ENCODE data around the gene SERPINH1.

Gene SERPINH1

DNA sequence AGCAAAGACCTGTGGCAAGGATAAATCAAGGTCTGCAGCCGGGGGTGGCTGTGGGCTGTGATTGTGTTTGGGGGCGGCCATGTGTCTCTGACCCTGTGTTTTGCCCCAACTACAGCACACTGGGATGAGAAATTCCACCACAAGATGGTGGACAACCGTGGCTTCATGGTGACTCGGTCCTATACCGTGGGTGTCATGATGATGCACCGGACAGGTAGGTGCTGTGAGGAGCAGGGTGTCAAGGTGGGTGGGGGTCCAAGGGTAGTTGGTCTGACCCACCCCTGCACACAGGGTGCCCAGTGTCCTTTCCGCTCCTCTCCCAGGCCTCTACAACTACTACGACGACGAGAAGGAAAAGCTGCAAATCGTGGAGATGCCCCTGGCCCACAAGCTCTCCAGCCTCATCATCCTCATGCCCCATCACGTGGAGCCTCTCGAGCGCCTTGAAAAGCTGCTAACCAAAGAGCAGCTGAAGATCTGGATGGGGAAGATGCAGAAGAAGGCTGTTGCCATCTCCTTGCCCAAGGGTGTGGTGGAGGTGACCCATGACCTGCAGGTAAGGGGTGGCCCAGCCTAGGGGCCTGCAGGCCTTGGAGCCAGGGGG lies 6.7 kb downstream of the SERPINH1 start:
- TF ChIP-seq NFIC (IDR thresholded peaks at IDR 0.05) (no peak), CREB1 (IDR thresholded peaks at IDR 0.05; ENCODE audit: low read depth) (no peak), FOXM1 (IDR thresholded peaks at IDR 0.05; ENCODE audit: borderline replicate concordance, low read depth) (no peak), YY1 (IDR thresholded peaks at IDR 0.05; ENCODE audit: low read depth) (no peak), TEAD4 (IDR thresholded peaks at IDR 0.05) (no peak), EP300 (IDR thresholded peaks at IDR 0.05; ENCODE audit: borderline replicate concordance) (no peak), TCF12 (IDR thresholded peaks at IDR 0.05; ENCODE audit: low read depth) (no peak), EGR1 (IDR thresholded peaks at IDR 0.05) (no peak), ZBTB7A (IDR thresholded peaks at IDR 0.05; ENCODE audit: low read depth) (no peak), TAF1 (IDR thresholded peaks at IDR 0.05; ENCODE audit: low read depth) (no peak), RAD21 (IDR thresholded peaks at IDR 0.05; ENCODE audit: low read depth) (no peak)
- TF ChIP-seq, protein P1, sequence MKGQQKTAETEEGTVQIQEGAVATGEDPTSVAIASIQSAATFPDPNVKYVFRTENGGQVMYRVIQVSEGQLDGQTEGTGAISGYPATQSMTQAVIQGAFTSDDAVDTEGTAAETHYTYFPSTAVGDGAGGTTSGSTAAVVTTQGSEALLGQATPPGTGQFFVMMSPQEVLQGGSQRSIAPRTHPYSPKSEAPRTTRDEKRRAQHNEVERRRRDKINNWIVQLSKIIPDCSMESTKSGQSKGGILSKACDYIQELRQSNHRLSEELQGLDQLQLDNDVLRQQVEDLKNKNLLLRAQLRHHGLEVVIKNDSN (IDR thresholded peaks at IDR 0.05) = no peak
- TF ChIP-seq, protein P2, sequence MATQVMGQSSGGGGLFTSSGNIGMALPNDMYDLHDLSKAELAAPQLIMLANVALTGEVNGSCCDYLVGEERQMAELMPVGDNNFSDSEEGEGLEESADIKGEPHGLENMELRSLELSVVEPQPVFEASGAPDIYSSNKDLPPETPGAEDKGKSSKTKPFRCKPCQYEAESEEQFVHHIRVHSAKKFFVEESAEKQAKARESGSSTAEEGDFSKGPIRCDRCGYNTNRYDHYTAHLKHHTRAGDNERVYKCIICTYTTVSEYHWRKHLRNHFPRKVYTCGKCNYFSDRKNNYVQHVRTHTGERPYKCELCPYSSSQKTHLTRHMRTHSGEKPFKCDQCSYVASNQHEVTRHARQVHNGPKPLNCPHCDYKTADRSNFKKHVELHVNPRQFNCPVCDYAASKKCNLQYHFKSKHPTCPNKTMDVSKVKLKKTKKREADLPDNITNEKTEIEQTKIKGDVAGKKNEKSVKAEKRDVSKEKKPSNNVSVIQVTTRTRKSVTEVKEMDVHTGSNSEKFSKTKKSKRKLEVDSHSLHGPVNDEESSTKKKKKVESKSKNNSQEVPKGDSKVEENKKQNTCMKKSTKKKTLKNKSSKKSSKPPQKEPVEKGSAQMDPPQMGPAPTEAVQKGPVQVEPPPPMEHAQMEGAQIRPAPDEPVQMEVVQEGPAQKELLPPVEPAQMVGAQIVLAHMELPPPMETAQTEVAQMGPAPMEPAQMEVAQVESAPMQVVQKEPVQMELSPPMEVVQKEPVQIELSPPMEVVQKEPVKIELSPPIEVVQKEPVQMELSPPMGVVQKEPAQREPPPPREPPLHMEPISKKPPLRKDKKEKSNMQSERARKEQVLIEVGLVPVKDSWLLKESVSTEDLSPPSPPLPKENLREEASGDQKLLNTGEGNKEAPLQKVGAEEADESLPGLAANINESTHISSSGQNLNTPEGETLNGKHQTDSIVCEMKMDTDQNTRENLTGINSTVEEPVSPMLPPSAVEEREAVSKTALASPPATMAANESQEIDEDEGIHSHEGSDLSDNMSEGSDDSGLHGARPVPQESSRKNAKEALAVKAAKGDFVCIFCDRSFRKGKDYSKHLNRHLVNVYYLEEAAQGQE (IDR thresholded peaks at IDR 0.05; ENCODE audit: low read depth) = no peak

DNA sequence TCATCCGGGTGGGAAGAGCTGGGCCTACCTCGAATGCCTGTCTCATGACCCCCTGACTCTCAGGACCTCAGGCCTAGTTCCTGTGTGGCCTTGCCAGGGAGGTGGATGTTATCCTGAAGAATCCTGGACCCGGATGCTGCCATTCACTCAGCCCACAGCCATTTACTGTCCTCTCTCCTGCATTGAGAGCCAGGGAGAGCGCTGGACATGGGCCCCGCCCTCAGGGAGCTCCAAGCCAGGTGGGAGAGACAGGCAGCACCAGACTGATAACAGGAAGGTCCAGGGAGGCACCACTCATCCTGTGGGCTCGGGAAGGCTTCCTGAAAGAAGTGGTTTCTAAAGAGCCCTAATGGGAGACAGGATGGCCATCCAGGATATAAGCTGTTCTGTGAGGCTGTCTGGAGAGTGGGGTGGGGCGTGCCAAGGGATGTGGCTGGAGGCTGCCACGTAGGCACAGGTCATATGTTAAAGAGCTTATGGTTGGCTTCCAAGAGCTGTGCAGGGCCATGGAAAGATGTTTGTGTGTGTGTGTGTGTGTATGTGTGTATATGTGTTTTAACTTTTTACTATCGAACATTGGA lies 8.6 kb downstream of the SERPINH1 start:
- TF ChIP-seq, protein P1 (IDR thresholded peaks at IDR 0.05) = no peak
- TF ChIP-seq, protein P3, sequence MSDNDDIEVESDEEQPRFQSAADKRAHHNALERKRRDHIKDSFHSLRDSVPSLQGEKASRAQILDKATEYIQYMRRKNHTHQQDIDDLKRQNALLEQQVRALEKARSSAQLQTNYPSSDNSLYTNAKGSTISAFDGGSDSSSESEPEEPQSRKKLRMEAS (IDR thresholded peaks at IDR 0.05) = no peak
- TF ChIP-seq FOXM1 (IDR thresholded peaks at IDR 0.05; ENCODE audit: borderline replicate concordance, low read depth) (no peak), EP300 (IDR thresholded peaks at IDR 0.05; ENCODE audit: borderline replicate concordance) (no peak), RAD21 (IDR thresholded peaks at IDR 0.05; ENCODE audit: low read depth) (no peak)

DNA sequence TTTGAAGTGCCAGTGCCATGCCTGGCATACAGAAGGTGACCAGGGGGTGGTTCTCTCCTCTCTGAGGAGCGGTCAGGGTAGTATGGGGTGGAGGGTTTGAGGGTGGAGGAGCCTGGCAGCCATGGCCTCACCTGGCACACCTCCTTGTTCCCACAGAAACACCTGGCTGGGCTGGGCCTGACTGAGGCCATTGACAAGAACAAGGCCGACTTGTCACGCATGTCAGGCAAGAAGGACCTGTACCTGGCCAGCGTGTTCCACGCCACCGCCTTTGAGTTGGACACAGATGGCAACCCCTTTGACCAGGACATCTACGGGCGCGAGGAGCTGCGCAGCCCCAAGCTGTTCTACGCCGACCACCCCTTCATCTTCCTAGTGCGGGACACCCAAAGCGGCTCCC lies 9.6 kb downstream of the SERPINH1 start:
- TF ChIP-seq, protein P3 (IDR thresholded peaks at IDR 0.05) = no peak
- TF ChIP-seq TAF1 (IDR thresholded peaks at IDR 0.05; ENCODE audit: low read depth) = no peak
- TF ChIP-seq ZBTB7A (IDR thresholded peaks at IDR 0.05; ENCODE audit: low read depth) = no peak
- no peak for TF ChIP-seq EGR1 (IDR thresholded peaks at IDR 0.05)
- TF ChIP-seq YY1 (IDR thresholded peaks at IDR 0.05; ENCODE audit: low read depth) = no peak
- TF ChIP-seq CEBPB (IDR thresholded peaks at IDR 0.05) = no peak
- no peak for TF ChIP-seq NFIC (IDR thresholded peaks at IDR 0.05)
- no peak for TF ChIP-seq TCF12 (IDR thresholded peaks at IDR 0.05; ENCODE audit: low read depth)
- TF ChIP-seq FOXM1 (IDR thresholded peaks at IDR 0.05; ENCODE audit: borderline replicate concordance, low read depth) = no peak
- TF ChIP-seq, protein P2 (IDR thresholded peaks at IDR 0.05; ENCODE audit: low read depth) = no peak

DNA sequence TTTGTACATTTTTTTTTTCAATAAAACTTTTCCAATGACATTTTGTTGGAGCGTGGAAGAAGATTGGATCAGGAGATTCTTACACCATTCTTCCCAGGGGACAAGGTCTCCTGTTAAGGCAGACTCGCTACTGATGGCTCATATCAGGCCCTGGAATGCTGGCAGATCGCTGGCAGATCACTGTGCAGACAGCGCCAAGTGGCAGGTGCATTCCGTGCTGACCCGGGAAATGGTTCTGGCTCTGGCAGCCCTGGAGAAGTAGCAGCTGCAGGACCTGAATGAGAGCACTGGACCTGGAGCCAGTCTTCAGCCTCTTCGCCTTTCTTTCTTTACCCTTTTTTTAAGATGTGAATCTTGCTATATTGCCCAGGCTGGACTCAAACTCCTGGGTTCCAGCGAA lies 10.7 kb downstream of the SERPINH1 start:
- TF ChIP-seq TCF12 (IDR thresholded peaks at IDR 0.05; ENCODE audit: low read depth) (no peak), RAD21 (IDR thresholded peaks at IDR 0.05; ENCODE audit: low read depth) (no peak), TAF1 (IDR thresholded peaks at IDR 0.05; ENCODE audit: low read depth) (no peak), NFIC (IDR thresholded peaks at IDR 0.05) (no peak), ZBTB7A (IDR thresholded peaks at IDR 0.05; ENCODE audit: low read depth) (no peak), FOXM1 (IDR thresholded peaks at IDR 0.05; ENCODE audit: borderline replicate concordance, low read depth) (no peak), CEBPB (IDR thresholded peaks at IDR 0.05) (no peak), YY1 (IDR thresholded peaks at IDR 0.05; ENCODE audit: low read depth) (no peak), TEAD4 (IDR thresholded peaks at IDR 0.05) (no peak), EP300 (IDR thresholded peaks at IDR 0.05; ENCODE audit: borderline replicate concordance) (no peak), EGR1 (IDR thresholded peaks at IDR 0.05) (no peak), CREB1 (IDR thresholded peaks at IDR 0.05; ENCODE audit: low read depth) (no peak)
- TF ChIP-seq, protein P1 (IDR thresholded peaks at IDR 0.05) = no peak
- TF ChIP-seq, protein P2 (IDR thresholded peaks at IDR 0.05; ENCODE audit: low read depth) = no peak
- TF ChIP-seq, protein P3 (IDR thresholded peaks at IDR 0.05) = no peak
